Naive thymus-derived CD4-positive, alpha-beta T cell (primary cell): ENCODE data around the gene SH3RF3. TPM values are rescaled to one million over a fixed set of nuclear protein-coding genes. Genes with fewer than 3 reads are reported as not detected.

Experiments used
- ATAC-seq: fragments of 150-1000 bp; cut with Tn5 transposase; 2 replicates; pipeline ENCODE4 v1.10.0; 2021; ENCODE audit warnings: mild to moderate bottlenecking, moderate library complexity
- CTCF ChIA-PET: fragments of 350-600 bp; sonication (Branson Sonifier 250); formaldehyde crosslinking; loops from one replicate; lab custom pipeline; 2021; ENCODE audit warnings: antibody characterized with exemption; lab: Charles Lee
- POLR2A ChIA-PET: fragments of 350-600 bp; sonication (Branson Sonifier 250); formaldehyde crosslinking; loops from one replicate; lab custom pipeline; 2021; ENCODE audit warnings: antibody characterized with exemption, inconsistent platforms; lab: Charles Lee
- DNase-seq, 9 donors: peaks; one replicate each; pipeline versions ENCODE4 v3.0.0 to v3.0.0-alpha.2; 2020 to 2022; ENCODE audit warnings: mixed read lengths in 1 of 9
- H3K27ac ChIP-seq: one replicate; pipeline ENCODE4 v1.7.0; 2013; ENCODE audit warnings: mild to moderate bottlenecking, low read depth, low read length, moderate library complexity
- H3K27me3 ChIP-seq, 2 donors: one replicate each; pipeline ENCODE4 v1.7.0; 2013; ENCODE audit warnings: low read length in 2 of 2, mild to moderate bottlenecking in 2 of 2, moderate library complexity in 2 of 2; ENCODE audit not compliant: control insufficient read depth in 2 of 2, insufficient read depth in 2 of 2
- H3K36me3 ChIP-seq, 3 experiments: 1 replicate in 2 of 3; 2 replicates in 1 of 3; pipeline ENCODE4 v1.7.0; 2013; ENCODE audit warnings: low read length in 3 of 3, mild to moderate bottlenecking in 3 of 3, moderate library complexity in 1 of 3; ENCODE audit not compliant: insufficient read depth in 3 of 3, control insufficient read depth in 2 of 3
- H3K4me1 ChIP-seq, 2 donors: one replicate each; pipeline ENCODE4 v1.7.0; 2013; ENCODE audit warnings: low read length in 2 of 2, mild to moderate bottlenecking in 2 of 2, moderate library complexity in 1 of 2; ENCODE audit not compliant: control insufficient read depth in 2 of 2, insufficient read depth in 2 of 2
- H3K4me3 ChIP-seq: 2 replicates; pipeline ENCODE4 v1.7.0; 2013; ENCODE audit warnings: mild to moderate bottlenecking, low read length
- H3K9me3 ChIP-seq, 3 experiments: 1 replicate in 2 of 3; 2 replicates in 1 of 3; pipeline ENCODE4 v1.7.0; 2013; ENCODE audit warnings: low read length in 3 of 3; ENCODE audit not compliant: control insufficient read depth in 2 of 3
- H3K27ac Mint-ChIP-seq, 9 donors: one replicate each; pipeline ENCODE4 v1.8.0; 2020 to 2022; ENCODE audit warnings: mixed read lengths in 9 of 9, mild to moderate bottlenecking in 8 of 9, moderate library complexity in 5 of 9, inconsistent platforms in 2 of 9
- H3K27me3 Mint-ChIP-seq, 5 donors: one replicate each; pipeline ENCODE4 v1.8.0; 2021 to 2022; ENCODE audit warnings: mixed read lengths in 5 of 5, mild to moderate bottlenecking in 1 of 5
- H3K36me3 Mint-ChIP-seq, 5 donors: one replicate each; pipeline ENCODE4 v1.8.0; 2020 to 2022; ENCODE audit warnings: mixed read lengths in 5 of 5, mild to moderate bottlenecking in 3 of 5, inconsistent platforms in 1 of 5
- H3K4me1 Mint-ChIP-seq, 7 donors: one replicate each; pipeline ENCODE4 v1.8.0; 2020 to 2022; ENCODE audit warnings: mixed read lengths in 7 of 7, mild to moderate bottlenecking in 3 of 7, inconsistent platforms in 1 of 7
- H3K4me3 Mint-ChIP-seq, 10 donors: one replicate each; pipeline ENCODE4 v1.8.0; 2020 to 2022; ENCODE audit warnings: mild to moderate bottlenecking in 10 of 10, mixed read lengths in 10 of 10, moderate library complexity in 6 of 10, inconsistent platforms in 2 of 10
- H3K9me3 Mint-ChIP-seq, 11 donors: one replicate each; pipeline ENCODE4 v1.8.0; 2020 to 2022; ENCODE audit warnings: mixed read lengths in 11 of 11, mild to moderate bottlenecking in 4 of 11, inconsistent platforms in 1 of 11, moderate library complexity in 1 of 11
- intact Hi-C, 2 donors: fragments of 100-400 bp; cut with micrococcal nuclease; formaldehyde crosslinking; loops; one replicate each; pipeline ENCODE4 v1.15.1; 2023
- polyA plus RNA-seq, 2 donors: library from polyadenylated mRNA; unstranded; fragments of 300-500 nt; fragmentation: Illumina TruSeq; gene quantifications; one replicate each; pipeline ENCODE4 v1.2.3, GENCODE V29; 2021
- total RNA-seq, 6 experiments: library from RNA in 5 of 6; stranded (reverse) in 5 of 6; gene quantifications; 1 replicate in 5 of 6; 2 replicates in 1 of 6; pipeline ENCODE4 v1.2.3 and lab custom pipeline; 2021 to 2026

Gene SH3RF3
- total and polyA plus RNA-seq, 7 experiments from 2014 or later = 0.19 to 11.5 (median 4.8) TPM

GRCh38 chr2:109454765-109455394, 325.9 kb downstream of the SH3RF3 start:
- Mint-ChIP-seq H3K27me3 (peaks cover 0 to 4% (median 0%) of the 10 kb centered on the region in 5 donors), H3K36me3 (peaks cover 0 to 55% (median 10%) of the 10 kb centered on the region in 5 donors), H3K4me1 (peaks cover 0 to 10% (median 0%) of the 10 kb centered on the region in 7 donors), H3K27ac (no peak overlapping the region), H3K9me3 (no peaks in the 10 kb centered on the region), H3K4me3 (no peak overlapping the region)
- ATAC-seq = no peak
- no peak overlapping the region for H3K27ac ChIP-seq
- intact Hi-C loops = no loop called here
- H3K9me3 ChIP-seq = no peaks in the 10 kb centered on the region
- H3K4me1 ChIP-seq = no peaks in the 10 kb centered on the region
- POLR2A ChIA-PET = no interaction called here
- no peaks in the 10 kb centered on the region for H3K27me3 ChIP-seq
- H3K36me3 ChIP-seq = peaks cover 0 to 15% (median 0%) of the 10 kb centered on the region in 3 experiments
- CTCF ChIA-PET = no interaction called here
- H3K4me3 ChIP-seq = no peak overlapping the region
- DNase-seq = no peak

DNA sequence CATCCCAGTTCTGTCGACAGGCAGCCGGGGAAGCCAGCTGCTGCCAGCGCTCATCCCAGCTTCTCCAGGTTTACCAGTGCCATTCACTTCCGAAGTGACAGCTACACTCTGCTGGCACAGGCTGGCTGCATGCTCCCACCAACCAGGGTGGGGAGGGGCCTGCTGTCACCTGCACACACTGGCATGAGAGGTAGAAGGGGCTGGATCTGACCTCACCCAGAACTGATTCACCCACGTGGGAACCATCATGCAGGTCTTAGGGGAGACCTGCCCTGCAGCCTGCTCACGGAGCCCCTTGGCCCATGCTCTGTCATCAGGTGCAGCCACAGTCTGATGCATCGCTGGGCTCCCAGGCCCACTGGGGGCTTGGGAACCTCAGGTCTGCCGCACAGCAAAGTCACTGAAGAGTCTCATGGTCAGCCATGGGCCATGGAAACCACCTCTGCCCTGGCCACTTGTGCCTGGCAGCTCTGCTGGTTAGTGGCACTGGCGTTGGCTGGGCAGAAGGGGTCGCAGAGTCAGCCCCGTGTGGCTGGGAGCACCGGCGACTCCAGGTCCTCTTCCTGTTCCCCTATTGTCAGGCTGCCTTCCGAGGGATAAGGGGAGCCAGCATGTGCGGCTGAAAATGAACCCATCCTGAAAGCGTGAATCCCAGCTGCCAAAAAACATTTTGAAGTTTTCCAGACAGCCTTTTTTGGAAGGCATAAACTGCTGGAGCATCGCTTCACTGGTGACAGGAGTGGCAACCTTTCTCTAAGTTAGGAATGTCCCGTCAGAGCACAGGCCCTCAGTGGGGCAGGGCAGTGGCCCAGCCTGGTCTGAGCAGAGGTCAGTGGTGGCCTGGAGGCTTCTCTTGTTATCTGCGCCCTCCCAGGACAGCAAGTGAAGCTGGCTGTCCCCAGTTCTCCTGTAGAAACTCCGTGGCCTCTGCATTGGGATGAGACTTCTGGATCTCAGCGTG, 327.0 kb downstream of the SH3RF3 start:
- H3K27me3 ChIP-seq = no peaks in the 10 kb centered on the region
- ChIA-PET CTCF (no interaction called here), POLR2A (no interaction called here)
- no peak overlapping the region for H3K4me3 Mint-ChIP-seq
- peaks cover 0 to 11% (median 0%) of the 10 kb centered on the region in 3 experiments for H3K36me3 ChIP-seq
- DNase-seq = no peak
- H3K9me3 ChIP-seq = no peaks in the 10 kb centered on the region
- H3K36me3 Mint-ChIP-seq = peaks cover 0 to 59% (median 10%) of the 10 kb centered on the region in 5 donors
- H3K4me3 ChIP-seq = no peak overlapping the region
- H3K4me1 Mint-ChIP-seq = peaks cover 0 to 10% (median 0%) of the 10 kb centered on the region in 7 donors
- no peak for ATAC-seq
- H3K27ac Mint-ChIP-seq = no peak overlapping the region
- H3K9me3 Mint-ChIP-seq = no peaks in the 10 kb centered on the region
- H3K27me3 Mint-ChIP-seq = peaks cover 0 to 4% (median 0%) of the 10 kb centered on the region in 5 donors
- intact Hi-C loops = no loop called here
- H3K27ac ChIP-seq = no peak overlapping the region
- H3K4me1 ChIP-seq = no peaks in the 10 kb centered on the region

GRCh38 chr2:109456776-109457175, 327.8 kb downstream of the SH3RF3 start:
- Histone ChIP-seq H3K27ac (no peak overlapping the region), H3K4me3 (no peak overlapping the region), H3K9me3 (no peaks in the 10 kb centered on the region), H3K27me3 (no peaks in the 10 kb centered on the region), H3K36me3 (peaks cover 0 to 5% (median 0%) of the 10 kb centered on the region in 3 experiments), H3K4me1 (no peaks in the 10 kb centered on the region)
- DNase-seq = no peak
- POLR2A ChIA-PET = no interaction called here
- no peak for ATAC-seq
- H3K9me3 Mint-ChIP-seq = no peaks in the 10 kb centered on the region
- H3K4me3 Mint-ChIP-seq = no peak overlapping the region
- intact Hi-C loops = no loop called here
- CTCF ChIA-PET = no interaction called here
- peaks cover 0 to 4% (median 0%) of the 10 kb centered on the region in 5 donors for H3K27me3 Mint-ChIP-seq
- H3K27ac Mint-ChIP-seq = no peak overlapping the region
- H3K36me3 Mint-ChIP-seq = peaks cover 0 to 51% (median 10%) of the 10 kb centered on the region in 5 donors
- peaks cover 0 to 10% (median 0%) of the 10 kb centered on the region in 7 donors for H3K4me1 Mint-ChIP-seq

DNA sequence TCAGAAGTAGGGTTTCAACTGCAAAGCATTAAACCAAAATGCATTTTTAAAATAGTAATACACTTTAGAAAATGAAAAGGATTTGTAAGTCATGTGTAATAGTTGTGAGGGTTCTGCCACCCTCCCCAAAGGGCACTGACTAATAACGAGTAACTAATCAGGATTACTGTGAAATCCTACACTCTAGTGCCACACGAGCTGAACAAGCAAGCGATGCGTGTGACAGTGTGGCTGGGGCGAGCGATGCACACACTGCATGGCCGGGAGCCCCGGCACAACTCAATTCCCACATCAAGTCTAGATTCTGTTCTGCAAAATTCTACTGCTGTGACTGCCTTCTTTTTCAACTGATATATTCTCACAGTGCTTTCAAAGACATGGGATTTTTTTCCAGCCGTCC, 328.4 kb downstream of the SH3RF3 start:
- no peaks in the 10 kb centered on the region for H3K4me1 ChIP-seq
- no peak overlapping the region for H3K4me3 ChIP-seq
- intact Hi-C loops = no loop called here
- Mint-ChIP-seq H3K9me3 (no peaks in the 10 kb centered on the region), H3K27ac (no peak overlapping the region), H3K4me1 (peaks cover 0 to 10% (median 0%) of the 10 kb centered on the region in 7 donors), H3K36me3 (peaks cover 0 to 51% (median 10%) of the 10 kb centered on the region in 5 donors), H3K27me3 (peaks cover 0 to 4% (median 0%) of the 10 kb centered on the region in 5 donors), H3K4me3 (no peak overlapping the region)
- H3K36me3 ChIP-seq = peaks cover 0 to 5% (median 0%) of the 10 kb centered on the region in 3 experiments
- no peak for ATAC-seq
- DNase-seq = no peak
- no peaks in the 10 kb centered on the region for H3K27me3 ChIP-seq
- CTCF ChIA-PET = no interaction called here
- POLR2A ChIA-PET = no interaction called here
- H3K9me3 ChIP-seq = no peaks in the 10 kb centered on the region
- no peak overlapping the region for H3K27ac ChIP-seq

DNA sequence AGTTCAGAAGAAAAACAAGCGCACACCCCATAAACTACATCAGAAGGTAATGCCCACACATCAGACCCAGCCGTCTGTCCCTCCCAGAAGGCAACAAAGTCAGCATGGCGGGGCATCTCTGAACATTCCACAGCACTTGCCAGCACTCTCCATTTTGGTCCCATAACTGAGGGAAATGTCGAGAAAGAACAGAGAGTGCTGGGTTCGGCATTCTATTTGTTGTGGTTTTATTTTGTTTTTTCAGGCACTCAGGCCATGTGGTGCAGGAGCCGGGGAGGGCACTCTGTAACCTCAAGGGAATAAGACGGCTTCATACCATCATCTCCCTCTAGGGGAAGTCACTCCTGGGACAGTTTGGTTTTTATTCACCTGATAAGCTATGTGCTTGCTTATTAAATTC, 328.8 kb downstream of the SH3RF3 start:
- ATAC-seq (no peak), DNase-seq (no peak)
- Mint-ChIP-seq H3K4me1 (peaks cover 0 to 10% (median 0%) of the 10 kb centered on the region in 7 donors), H3K4me3 (no peak overlapping the region), H3K36me3 (peaks cover 0 to 53% (median 10%) of the 10 kb centered on the region in 5 donors), H3K27ac (no peak overlapping the region), H3K9me3 (no peaks in the 10 kb centered on the region), H3K27me3 (peaks cover 0 to 4% (median 0%) of the 10 kb centered on the region in 5 donors)
- H3K36me3 ChIP-seq = peaks cover 0 to 5% (median 0%) of the 10 kb centered on the region in 3 experiments
- ChIA-PET CTCF (no interaction called here), POLR2A (no interaction called here)
- H3K4me1 ChIP-seq = no peaks in the 10 kb centered on the region
- H3K4me3 ChIP-seq = no peak overlapping the region
- no peak overlapping the region for H3K27ac ChIP-seq
- H3K9me3 ChIP-seq = no peaks in the 10 kb centered on the region
- H3K27me3 ChIP-seq = no peaks in the 10 kb centered on the region
- intact Hi-C loops = no loop called here

- DNase-seq = no peak
- H3K9me3 ChIP-seq = no peaks in the 10 kb centered on the region
- H3K27me3 ChIP-seq = no peaks in the 10 kb centered on the region
- intact Hi-C loops = no loop called here
- H3K4me3 ChIP-seq = no peak overlapping the region
- H3K36me3 ChIP-seq = peaks cover 0 to 5% (median 0%) of the 10 kb centered on the region in 3 experiments
- Mint-ChIP-seq H3K9me3 (no peaks in the 10 kb centered on the region), H3K4me3 (no peak overlapping the region), H3K27ac (no peak overlapping the region), H3K4me1 (peaks cover 0 to 10% (median 0%) of the 10 kb centered on the region in 7 donors), H3K27me3 (peaks cover 0 to 4% (median 0%) of the 10 kb centered on the region in 5 donors), H3K36me3 (peaks cover 0 to 47% (median 10%) of the 10 kb centered on the region in 5 donors)
- POLR2A ChIA-PET = no interaction called here
- ATAC-seq = no peak
- no peaks in the 10 kb centered on the region for H3K4me1 ChIP-seq
- H3K27ac ChIP-seq = no peak overlapping the region
- CTCF ChIA-PET = no interaction called here
Observed at GRCh38 chr2:109458512-109458911, 329.5 kb downstream of the SH3RF3 start.
